Upper lobe of left lung (tissue), 4 donors: ENCODE results near the gene MACC1.

ENCODE experiments used
- CTCF ChIP-seq, 6 experiments: fragments of 450-650 bp in 4 of 6; fragments of 200-600 bp in 2 of 6; sonication (generic) in 2 of 6; IDR thresholded peaks; one replicate each; pipeline ENCODE4 v1.5.1; 2016 to 2019; ENCODE audit warnings: antibody characterized with exemption in 6 of 6
- EP300 ChIP-seq, 4 donors: sonication (generic); formaldehyde crosslinking; IDR thresholded peaks; one replicate each; pipeline ENCODE4 v1.5.1; 2017; ENCODE audit warnings: antibody characterized with exemption in 4 of 4, control low read depth in 2 of 4
- POLR2A ChIP-seq, 4 donors: fragments of 450-650 bp; IDR thresholded peaks; one replicate each; pipeline ENCODE4 v1.5.1; 2016 to 2017; ENCODE audit warnings: antibody characterized with exemption in 4 of 4, mild to moderate bottlenecking in 2 of 4
- POLR2AphosphoS5 ChIP-seq, 2 donors: sonication (generic); formaldehyde crosslinking; IDR thresholded peaks; one replicate each; pipeline ENCODE4 v1.5.1; 2017; ENCODE audit warnings: antibody characterized with exemption in 2 of 2

GRCh38 chr7:20173828-20174227 lies 43.4 kb downstream of the MACC1 start:
- TF ChIP-seq CTCF (IDR thresholded peaks at IDR 0.05) (no peak), POLR2A (IDR thresholded peaks at IDR 0.05) (no peak), EP300 (IDR thresholded peaks at IDR 0.05) (no peak), POLR2AphosphoS5 (IDR thresholded peaks at IDR 0.05) (no peak)
